Measurements from ENCODE around the gene ADGRG4. TPM values are rescaled to one million over a fixed set of nuclear protein-coding genes. Genes with fewer than 3 reads are reported as not detected.
A peak's percentile ranks its signal among the peaks of the same experiment; 100 is the strongest.
"Not testable (repeated sequence)": the region's sequence is repeated elsewhere in the genome, so short reads cannot be mapped to it uniquely, and the experiment has no call there.

Gene ADGRG4, protein sequence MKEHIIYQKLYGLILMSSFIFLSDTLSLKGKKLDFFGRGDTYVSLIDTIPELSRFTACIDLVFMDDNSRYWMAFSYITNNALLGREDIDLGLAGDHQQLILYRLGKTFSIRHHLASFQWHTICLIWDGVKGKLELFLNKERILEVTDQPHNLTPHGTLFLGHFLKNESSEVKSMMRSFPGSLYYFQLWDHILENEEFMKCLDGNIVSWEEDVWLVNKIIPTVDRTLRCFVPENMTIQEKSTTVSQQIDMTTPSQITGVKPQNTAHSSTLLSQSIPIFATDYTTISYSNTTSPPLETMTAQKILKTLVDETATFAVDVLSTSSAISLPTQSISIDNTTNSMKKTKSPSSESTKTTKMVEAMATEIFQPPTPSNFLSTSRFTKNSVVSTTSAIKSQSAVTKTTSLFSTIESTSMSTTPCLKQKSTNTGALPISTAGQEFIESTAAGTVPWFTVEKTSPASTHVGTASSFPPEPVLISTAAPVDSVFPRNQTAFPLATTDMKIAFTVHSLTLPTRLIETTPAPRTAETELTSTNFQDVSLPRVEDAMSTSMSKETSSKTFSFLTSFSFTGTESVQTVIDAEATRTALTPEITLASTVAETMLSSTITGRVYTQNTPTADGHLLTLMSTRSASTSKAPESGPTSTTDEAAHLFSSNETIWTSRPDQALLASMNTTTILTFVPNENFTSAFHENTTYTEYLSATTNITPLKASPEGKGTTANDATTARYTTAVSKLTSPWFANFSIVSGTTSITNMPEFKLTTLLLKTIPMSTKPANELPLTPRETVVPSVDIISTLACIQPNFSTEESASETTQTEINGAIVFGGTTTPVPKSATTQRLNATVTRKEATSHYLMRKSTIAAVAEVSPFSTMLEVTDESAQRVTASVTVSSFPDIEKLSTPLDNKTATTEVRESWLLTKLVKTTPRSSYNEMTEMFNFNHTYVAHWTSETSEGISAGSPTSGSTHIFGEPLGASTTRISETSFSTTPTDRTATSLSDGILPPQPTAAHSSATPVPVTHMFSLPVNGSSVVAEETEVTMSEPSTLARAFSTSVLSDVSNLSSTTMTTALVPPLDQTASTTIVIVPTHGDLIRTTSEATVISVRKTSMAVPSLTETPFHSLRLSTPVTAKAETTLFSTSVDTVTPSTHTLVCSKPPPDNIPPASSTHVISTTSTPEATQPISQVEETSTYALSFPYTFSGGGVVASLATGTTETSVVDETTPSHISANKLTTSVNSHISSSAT (N-terminal part only)
- total RNA-seq: not detected

- not testable (repeated sequence) for H3K4me1 ChIP-seq; H3K27ac ChIP-seq; DNase-seq (ENCODE audit: low spot score); H3K27me3 ChIP-seq; H3K9me3 ChIP-seq; H3K36me3 ChIP-seq; H3K4me3 ChIP-seq
These were observed at the start of gene ADGRG4 for GRCh38 chrX:136300721-136301120. Gene ADGRG4, plus strand, starts transcription at chrX:136300963. Its CDS starts 7,815 bp downstream, at chrX:136308778.

GRCh38 chrX:136251041-136251991, 49.4 kb upstream of the ADGRG4 start, which contains the start of gene MAP7D3:
Gene MAP7D3, minus strand, starts transcription at chrX:136251400. Its CDS starts 42 bp downstream, at chrX:136251358.
- no peak for DNase-seq (ENCODE audit: low spot score)
- Histone ChIP-seq H3K27ac (peak within 1 kb of the TSS; percentile 84 to 86), H3K27me3 (no peaks in the 10 kb centered on the region), H3K4me1 (no peaks in the 10 kb centered on the region), H3K4me3 (peak within 1 kb of the TSS; percentile 50 to 70), H3K9me3 (no peaks in the 10 kb centered on the region), H3K36me3 (no peaks in the 10 kb centered on the region)
- TF ChIP-seq CTCF (IDR thresholded peaks at IDR 0.05): no peak

DNA sequence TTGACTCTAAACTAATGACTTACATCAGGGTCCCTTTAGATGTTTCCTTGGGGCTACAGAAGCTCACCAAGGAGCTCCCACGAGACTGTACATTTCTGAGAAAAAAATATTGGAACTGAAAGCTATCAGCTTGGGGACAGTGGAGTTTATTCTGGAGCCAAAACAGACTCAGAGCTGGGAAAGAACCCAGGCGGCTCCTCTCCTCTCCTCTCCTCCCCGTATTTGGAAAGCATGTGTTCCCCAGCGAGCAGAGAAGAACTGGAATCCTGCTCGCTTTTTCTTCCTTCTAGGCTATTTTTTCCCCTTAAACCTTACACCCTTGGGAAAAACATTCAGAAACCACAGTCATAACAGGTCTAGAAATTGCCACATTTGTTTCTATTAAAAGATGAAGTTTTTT, 45.2 kb upstream of the ADGRG4 start:
- no peak overlapping the region for H3K4me3 ChIP-seq
- no peak for DNase-seq (ENCODE audit: low spot score)
- no peaks in the 10 kb centered on the region for H3K9me3 ChIP-seq
- H3K27me3 ChIP-seq: no peaks in the 10 kb centered on the region
- H3K4me1 ChIP-seq: peaks cover 0 to 6% of the 10 kb centered on the region in 2 donors
- H3K27ac ChIP-seq: peak overlapping the region; percentile 62 to 67
- TF ChIP-seq CTCF (IDR thresholded peaks at IDR 0.05): no peak
- no peaks in the 10 kb centered on the region for H3K36me3 ChIP-seq

GRCh38 chrX:136256026-136256425, 44.7 kb upstream of the ADGRG4 start:
- no peak for DNase-seq (ENCODE audit: low spot score)
- Histone ChIP-seq H3K36me3 (no peaks in the 10 kb centered on the region), H3K4me3 (no peak overlapping the region), H3K4me1 (peaks cover 0 to 6% of the 10 kb centered on the region in 2 donors), H3K9me3 (no peaks in the 10 kb centered on the region), H3K27me3 (no peaks in the 10 kb centered on the region), H3K27ac (peak overlapping the region; percentile 62 to 67)
- TF ChIP-seq CTCF (IDR thresholded peaks at IDR 0.05): no peak

- H3K9me3 ChIP-seq: no peaks in the 10 kb centered on the region
- no peaks in the 10 kb centered on the region for H3K27me3 ChIP-seq
- no peak overlapping the region for H3K4me3 ChIP-seq
- no peak for TF ChIP-seq CTCF (IDR thresholded peaks at IDR 0.05)
- H3K4me1 ChIP-seq: peaks cover 0 to 6% of the 10 kb centered on the region in 2 donors
- no peak for DNase-seq (ENCODE audit: low spot score)
- peak overlapping the region in 1 of 2 donors; percentile 47 for H3K27ac ChIP-seq
- H3K36me3 ChIP-seq: no peaks in the 10 kb centered on the region
These were observed 41.8 kb upstream of the ADGRG4 start for GRCh38 chrX:136258951-136259350.
